Measurements from ENCODE around the gene SEMA4D.

SEMA4D gene

GRCh38 chr9:89534515-89535287 is 36.8 kb upstream of the SEMA4D start:
- TF ChIP-seq ZFX (IDR thresholded peaks at IDR 0.05; ENCODE audit: borderline replicate concordance), result no peak
- no peak for TF ChIP-seq CTCF (IDR thresholded peaks at IDR 0.05)
- H3K27ac ChIP-seq, result no peak overlapping the region

- TF ChIP-seq ZFX (IDR thresholded peaks at IDR 0.05; ENCODE audit: borderline replicate concordance) (no peak), CTCF (IDR thresholded peaks at IDR 0.05) (no peak)
- no peak overlapping the region for H3K27ac ChIP-seq
Observed at GRCh38 chr9:89533411-89534095, 35.6 kb upstream of the SEMA4D start.

- TF ChIP-seq CTCF (IDR thresholded peaks at IDR 0.05) (no peak), ZFX (IDR thresholded peaks at IDR 0.05; ENCODE audit: borderline replicate concordance) (no peak)
- H3K27ac ChIP-seq, result no peak overlapping the region
Observed at GRCh38 chr9:89532944-89533343, 35.0 kb upstream of the SEMA4D start.

- no peak overlapping the region for H3K27ac ChIP-seq
- no peak for TF ChIP-seq CTCF (IDR thresholded peaks at IDR 0.05)
- TF ChIP-seq ZFX (IDR thresholded peaks at IDR 0.05; ENCODE audit: borderline replicate concordance), result no peak
Observed at GRCh38 chr9:89532478-89532877, 34.6 kb upstream of the SEMA4D start.

- TF ChIP-seq CTCF (IDR thresholded peaks at IDR 0.05) (no peak), ZFX (IDR thresholded peaks at IDR 0.05; ENCODE audit: borderline replicate concordance) (no peak)
- no peak overlapping the region for H3K27ac ChIP-seq
Observed at GRCh38 chr9:89531766-89532165, 33.9 kb upstream of the SEMA4D start.

- H3K27ac ChIP-seq, result no peak overlapping the region
- no peak for TF ChIP-seq CTCF (IDR thresholded peaks at IDR 0.05)
- no peak for TF ChIP-seq ZFX (IDR thresholded peaks at IDR 0.05; ENCODE audit: borderline replicate concordance)
Observed at GRCh38 chr9:89530726-89531125, 32.8 kb upstream of the SEMA4D start.
